Transverse colon (tissue), 4 donors: ENCODE results near the gene CDH15.

Experiments used
- POLR2A ChIP-seq: fragments of 450-650 bp; IDR thresholded peaks from one replicate; pipeline ENCODE4 v1.6.1; 2016; ENCODE audit warnings: antibody characterized with exemption, mild to moderate bottlenecking, moderate library complexity
- POLR2AphosphoS5 ChIP-seq, 3 donors: sonication (generic); formaldehyde crosslinking; IDR thresholded peaks; one replicate each; pipeline ENCODE4 v1.6.1; 2016; ENCODE audit warnings: antibody characterized with exemption in 3 of 3
- TF ChIP-seq, protein P1 (sequence below), 5 experiments: fragments of 200-600 bp in 3 of 5; fragments of 450-650 bp in 2 of 5; sonication (generic) in 3 of 5; IDR thresholded peaks; 1 replicate in 2 of 5; 2 replicates in 3 of 5; pipeline ENCODE4 v1.5.1; 2016 to 2017; ENCODE audit warnings: antibody characterized with exemption in 5 of 5, inconsistent platforms in 3 of 5, mild to moderate bottlenecking in 2 of 5, moderate library complexity in 1 of 5

DNA sequence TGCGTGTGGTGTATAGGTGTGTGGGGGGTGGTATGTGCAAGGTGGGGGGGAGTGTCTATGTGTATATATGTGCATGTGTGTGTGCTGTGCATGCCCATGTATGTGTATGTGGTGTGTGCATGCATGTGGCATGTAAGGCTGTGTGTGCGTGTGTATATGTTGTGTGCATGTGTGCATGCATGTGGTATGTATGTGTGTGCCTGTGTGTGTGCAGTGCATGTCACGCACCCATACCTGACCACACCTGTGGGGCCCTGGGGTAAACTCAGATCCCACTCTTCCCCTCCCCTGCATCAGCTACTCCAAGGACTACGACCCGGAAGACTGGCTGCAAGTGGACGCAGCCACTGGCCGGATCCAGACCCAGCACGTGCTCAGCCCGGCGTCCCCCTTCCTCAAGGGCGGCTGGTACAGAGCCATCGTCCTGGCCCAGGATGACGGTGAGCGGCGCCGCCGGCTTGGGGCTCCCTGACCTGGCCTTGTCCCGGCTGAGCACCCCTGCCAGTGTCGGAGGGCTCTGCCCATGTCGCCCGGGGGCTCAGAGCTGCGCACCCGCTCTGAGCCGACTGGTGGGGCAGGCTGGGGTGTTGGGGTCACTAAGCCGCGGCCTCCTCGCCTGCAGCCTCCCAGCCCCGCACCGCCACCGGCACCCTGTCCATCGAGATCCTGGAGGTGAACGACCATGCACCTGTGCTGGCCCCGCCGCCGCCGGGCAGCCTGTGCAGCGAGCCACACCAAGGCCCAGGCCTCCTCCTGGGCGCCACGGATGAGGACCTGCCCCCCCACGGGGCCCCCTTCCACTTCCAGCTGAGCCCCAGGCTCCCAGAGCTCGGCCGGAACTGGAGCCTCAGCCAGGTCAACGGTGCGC lies 19.7 kb downstream of the CDH15 start:
- TF ChIP-seq POLR2AphosphoS5 (IDR thresholded peaks at IDR 0.05) (no peak), POLR2A (no peak)
- TF ChIP-seq, protein P1, sequence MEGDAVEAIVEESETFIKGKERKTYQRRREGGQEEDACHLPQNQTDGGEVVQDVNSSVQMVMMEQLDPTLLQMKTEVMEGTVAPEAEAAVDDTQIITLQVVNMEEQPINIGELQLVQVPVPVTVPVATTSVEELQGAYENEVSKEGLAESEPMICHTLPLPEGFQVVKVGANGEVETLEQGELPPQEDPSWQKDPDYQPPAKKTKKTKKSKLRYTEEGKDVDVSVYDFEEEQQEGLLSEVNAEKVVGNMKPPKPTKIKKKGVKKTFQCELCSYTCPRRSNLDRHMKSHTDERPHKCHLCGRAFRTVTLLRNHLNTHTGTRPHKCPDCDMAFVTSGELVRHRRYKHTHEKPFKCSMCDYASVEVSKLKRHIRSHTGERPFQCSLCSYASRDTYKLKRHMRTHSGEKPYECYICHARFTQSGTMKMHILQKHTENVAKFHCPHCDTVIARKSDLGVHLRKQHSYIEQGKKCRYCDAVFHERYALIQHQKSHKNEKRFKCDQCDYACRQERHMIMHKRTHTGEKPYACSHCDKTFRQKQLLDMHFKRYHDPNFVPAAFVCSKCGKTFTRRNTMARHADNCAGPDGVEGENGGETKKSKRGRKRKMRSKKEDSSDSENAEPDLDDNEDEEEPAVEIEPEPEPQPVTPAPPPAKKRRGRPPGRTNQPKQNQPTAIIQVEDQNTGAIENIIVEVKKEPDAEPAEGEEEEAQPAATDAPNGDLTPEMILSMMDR (IDR thresholded peaks at IDR 0.05) = no peak
